GM21423 (cell line): ENCODE results near the gene DNAH7.

ENCODE experiments used
- ATAC-seq: cut with Tn5 transposase; IDR thresholded peaks from one replicate; pipeline ENCODE4 v1.9.1; 2021; ENCODE audit warnings: mild to moderate bottlenecking, moderate library complexity; ENCODE audit not compliant: unreplicated experiment

Gene DNAH7

GRCh38 chr2:195815083-195815482, 253.6 kb downstream of the DNAH7 start:
- no peak for ATAC-seq

- no peak for ATAC-seq
These were observed 255.2 kb downstream of the DNAH7 start for GRCh38 chr2:195813421-195813820.

GRCh38 chr2:195810340-195811098, 258.1 kb downstream of the DNAH7 start:
- ATAC-seq = no peak

GRCh38 chr2:195808189-195808588, 260.4 kb downstream of the DNAH7 start:
- ATAC-seq = no peak

GRCh38 chr2:195805283-195805976, 263.2 kb downstream of the DNAH7 start:
- no peak for ATAC-seq

GRCh38 chr2:195795879-195796278, 272.8 kb downstream of the DNAH7 start:
- no peak for ATAC-seq

- no peak for ATAC-seq
These were observed 274.8 kb downstream of the DNAH7 start for GRCh38 chr2:195793881-195794280.

GRCh38 chr2:195782156-195782555, 286.5 kb downstream of the DNAH7 start:
- ATAC-seq = no peak

- ATAC-seq = no peak
These were observed 289.1 kb downstream of the DNAH7 start for GRCh38 chr2:195779491-195779890.

- ATAC-seq = no peak
These were observed 298.7 kb downstream of the DNAH7 start for GRCh38 chr2:195769975-195770374.

GRCh38 chr2:195768431-195768830, 300.2 kb downstream of the DNAH7 start:
- ATAC-seq = no peak

- no peak for ATAC-seq
These were observed 301.9 kb downstream of the DNAH7 start for GRCh38 chr2:195766691-195767090.

GRCh38 chr2:195763866-195764265, 304.8 kb downstream of the DNAH7 start:
- ATAC-seq = no peak

GRCh38 chr2:195759877-195760276, 308.8 kb downstream of the DNAH7 start:
- no peak for ATAC-seq

- no peak for ATAC-seq
These were observed 309.8 kb downstream of the DNAH7 start for GRCh38 chr2:195758846-195759245.

- ATAC-seq = no peak
These were observed 312.3 kb downstream of the DNAH7 start for GRCh38 chr2:195756218-195756942.

- ATAC-seq = no peak
These were observed 327.4 kb downstream of the DNAH7 start for GRCh38 chr2:195741191-195741590.

GRCh38 chr2:195737511-195738325, 330.9 kb downstream of the DNAH7 start:
- ATAC-seq = no peak

GRCh38 chr2:195735347-195735746, 333.3 kb downstream of the DNAH7 start:
- ATAC-seq = no peak

- no peak for ATAC-seq
These were observed 333.7 kb downstream of the DNAH7 start for GRCh38 chr2:195734931-195735330.

GRCh38 chr2:195734395-195734794, 334.2 kb downstream of the DNAH7 start:
- no peak for ATAC-seq
